ENCODE measurements around the gene SNTA1. TPM values are rescaled to one million over a fixed set of nuclear protein-coding genes. Genes with fewer than 3 reads are reported as not detected.

The SNTA1 gene
- total and polyA plus RNA-seq, 9 of the 15 experiments (the other 6 are each of a cell fraction or from before 2014, with no cell fraction given), result 1.2 to 40.8 (median 20.3) TPM

GRCh38 chr20:33459599-33459998, 16.0 kb upstream of the SNTA1 start (continued):
- TF ChIP-seq ZBTB34 (CRISPR knock-in tag; IDR thresholded peaks at IDR 0.05), result peak; percentile 69; the same call in 1 of the 2 replicates
- no peak for TF ChIP-seq WHSC1 (IDR thresholded peaks at IDR 0.05; ENCODE audit: low read length)
- TF ChIP-seq SREBF2 (CRISPR knock-in tag; IDR thresholded peaks at IDR 0.05), result no peak
- no peak for TF ChIP-seq ZBTB7A (IDR thresholded peaks at IDR 0.05; ENCODE audit: borderline replicate concordance, control insufficient read depth, low read depth, low read length)
- no peak for TF ChIP-seq ZNF280B (CRISPR knock-in tag; IDR thresholded peaks at IDR 0.05)
- no peak for TF ChIP-seq SAFB (IDR thresholded peaks at IDR 0.05; ENCODE audit: borderline replicate concordance, low read depth, low read length)
- TF ChIP-seq MTA1 (IDR thresholded peaks at IDR 0.05; ENCODE audit: borderline replicate concordance), result no peak
- no peak for TF ChIP-seq CBX8 (IDR thresholded peaks at IDR 0.05; ENCODE audit: borderline replicate concordance, extremely low read depth, low read depth, low read length, poor library complexity, severe bottlenecking)
- TF ChIP-seq DPF2 (IDR thresholded peaks at IDR 0.05), result no peak
- peak; percentile 76 for TF ChIP-seq ZNF584 (CRISPR knock-in tag; IDR thresholded peaks at IDR 0.05; ENCODE audit: low read depth)
- TF ChIP-seq ZNF512 (tag; IDR thresholded peaks at IDR 0.05), result no peak
- no peak for TF ChIP-seq CHAMP1 (IDR thresholded peaks at IDR 0.05)
- TF ChIP-seq ZNF282 (CRISPR knock-in tag; IDR thresholded peaks at IDR 0.05), result no peak
- TF ChIP-seq SMAD4 (CRISPR knock-in tag; conservative IDR thresholded peaks at IDR 0.05), result peak; percentile 80
- peak; percentile 74 for TF ChIP-seq ZNF175 (CRISPR knock-in tag; IDR thresholded peaks at IDR 0.05; ENCODE audit: low read depth)
- TF ChIP-seq TEAD1 (CRISPR knock-in tag; IDR thresholded peaks at IDR 0.05), result peak in 1 of 2 experiments; percentile 74; a peak in 1 of 4 replicates
- TF ChIP-seq ZNF316 (IDR thresholded peaks at IDR 0.05), result peak; percentile 40; the same call in 1 of the 2 replicates
- no peak for TF ChIP-seq ZBTB1 (CRISPR knock-in tag; IDR thresholded peaks at IDR 0.05; ENCODE audit: borderline replicate concordance, low read depth)
- no peak for TF ChIP-seq RBM22 (IDR thresholded peaks at IDR 0.05; ENCODE audit: low read depth, low read length, poor library complexity, severe bottlenecking)
- no peak for TF ChIP-seq THRB (CRISPR knock-in tag; conservative IDR thresholded peaks at IDR 0.05)
- peak; percentile 61; the same call in 1 of the 2 replicates for TF ChIP-seq E2F3 (CRISPR knock-in tag; IDR thresholded peaks at IDR 0.05)
